ENCODE measurements around the gene CCDC86.

DNA sequence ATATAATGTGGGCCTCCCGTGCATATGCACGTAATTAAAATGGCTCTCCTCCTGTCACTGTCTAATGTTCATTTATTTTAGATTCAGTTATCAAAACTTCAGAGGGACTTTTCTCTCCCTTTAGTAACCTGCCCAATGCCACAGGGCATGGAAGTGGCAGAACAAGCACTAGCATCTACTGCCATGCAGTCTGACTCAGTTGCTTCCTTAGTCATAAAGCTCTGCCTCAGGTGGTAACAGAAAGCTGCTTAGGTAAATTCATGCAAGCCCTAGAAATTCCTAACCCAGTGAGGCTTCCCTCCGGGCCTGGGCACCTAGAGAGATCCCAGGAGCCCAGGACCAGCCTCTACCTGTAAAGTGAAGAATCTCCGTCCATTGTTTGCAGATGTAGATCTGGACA lies 55.6 kb downstream of the CCDC86 start:
- TF ChIP-seq POLR2A (IDR thresholded peaks at IDR 0.05) (no peak), EP300 (IDR thresholded peaks at IDR 0.05) (no peak), POLR2AphosphoS5 (IDR thresholded peaks at IDR 0.05) (no peak)
- TF ChIP-seq, protein P1, sequence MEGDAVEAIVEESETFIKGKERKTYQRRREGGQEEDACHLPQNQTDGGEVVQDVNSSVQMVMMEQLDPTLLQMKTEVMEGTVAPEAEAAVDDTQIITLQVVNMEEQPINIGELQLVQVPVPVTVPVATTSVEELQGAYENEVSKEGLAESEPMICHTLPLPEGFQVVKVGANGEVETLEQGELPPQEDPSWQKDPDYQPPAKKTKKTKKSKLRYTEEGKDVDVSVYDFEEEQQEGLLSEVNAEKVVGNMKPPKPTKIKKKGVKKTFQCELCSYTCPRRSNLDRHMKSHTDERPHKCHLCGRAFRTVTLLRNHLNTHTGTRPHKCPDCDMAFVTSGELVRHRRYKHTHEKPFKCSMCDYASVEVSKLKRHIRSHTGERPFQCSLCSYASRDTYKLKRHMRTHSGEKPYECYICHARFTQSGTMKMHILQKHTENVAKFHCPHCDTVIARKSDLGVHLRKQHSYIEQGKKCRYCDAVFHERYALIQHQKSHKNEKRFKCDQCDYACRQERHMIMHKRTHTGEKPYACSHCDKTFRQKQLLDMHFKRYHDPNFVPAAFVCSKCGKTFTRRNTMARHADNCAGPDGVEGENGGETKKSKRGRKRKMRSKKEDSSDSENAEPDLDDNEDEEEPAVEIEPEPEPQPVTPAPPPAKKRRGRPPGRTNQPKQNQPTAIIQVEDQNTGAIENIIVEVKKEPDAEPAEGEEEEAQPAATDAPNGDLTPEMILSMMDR (IDR thresholded peaks at IDR 0.05), result no peak
